ENCODE measurements around the gene JMJD4. TPM values are rescaled to one million over a fixed set of nuclear protein-coding genes. Genes with fewer than 3 reads are reported as not detected.

JMJD4 gene
- total RNA-seq, 2 experiments from 2014 or later, result 17.7 to 24.1 TPM

DNA sequence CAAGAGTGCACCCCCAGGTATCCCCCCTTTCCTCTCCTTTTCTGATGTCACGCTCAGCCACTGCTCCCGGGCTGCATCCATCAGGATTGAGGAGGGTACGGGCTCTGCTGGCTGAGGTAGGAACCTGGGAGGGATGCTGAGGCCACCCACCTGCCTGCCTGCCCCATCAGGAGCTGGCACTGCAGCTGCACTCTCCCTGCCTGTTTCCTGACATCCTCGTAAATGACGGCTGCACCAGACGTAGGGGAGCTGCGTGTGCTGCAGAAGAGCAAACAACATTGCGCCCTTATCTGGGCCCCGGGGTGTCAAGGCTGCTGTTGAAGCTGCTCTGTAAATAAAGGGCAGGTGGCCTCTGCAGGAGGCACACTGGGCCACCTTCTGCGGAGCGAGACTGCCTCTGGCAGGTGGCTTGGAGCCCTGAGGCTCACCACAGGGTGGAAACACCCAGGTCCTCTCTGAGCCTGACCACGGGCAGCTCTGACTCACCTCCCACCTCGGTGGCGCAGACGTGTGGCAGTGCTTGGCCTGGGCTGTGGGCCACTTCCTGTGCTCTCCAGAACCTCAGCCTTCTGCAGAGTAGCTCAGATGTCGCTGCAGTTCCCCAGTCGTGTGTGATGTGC, 31.0 kb upstream of the JMJD4 start:
- peak overlapping the region; percentile 30 for H3K4me3 Mint-ChIP-seq
- H3K27ac Mint-ChIP-seq, result peak overlapping the region; percentile 89
- DNase-seq (peak; percentile 97), ATAC-seq (peak; percentile 73)
- peaks cover 80% of the 10 kb centered on the region for H3K4me1 Mint-ChIP-seq
- H3K9me3 Mint-ChIP-seq (ENCODE audit: low read depth), result no peaks in the 10 kb centered on the region
- peaks cover 47% of the 10 kb centered on the region for H3K36me3 Mint-ChIP-seq
- CTCF ChIA-PET, result interaction anchor here (0.7 to 5.2 kb wide), 14 partner anchors 8 to 233 kb away, joined by 3 to 59 read pairs (median 5); partner anchors contain the start of gene WNT9A
- no peaks in the 10 kb centered on the region for H3K27me3 Mint-ChIP-seq

DNA sequence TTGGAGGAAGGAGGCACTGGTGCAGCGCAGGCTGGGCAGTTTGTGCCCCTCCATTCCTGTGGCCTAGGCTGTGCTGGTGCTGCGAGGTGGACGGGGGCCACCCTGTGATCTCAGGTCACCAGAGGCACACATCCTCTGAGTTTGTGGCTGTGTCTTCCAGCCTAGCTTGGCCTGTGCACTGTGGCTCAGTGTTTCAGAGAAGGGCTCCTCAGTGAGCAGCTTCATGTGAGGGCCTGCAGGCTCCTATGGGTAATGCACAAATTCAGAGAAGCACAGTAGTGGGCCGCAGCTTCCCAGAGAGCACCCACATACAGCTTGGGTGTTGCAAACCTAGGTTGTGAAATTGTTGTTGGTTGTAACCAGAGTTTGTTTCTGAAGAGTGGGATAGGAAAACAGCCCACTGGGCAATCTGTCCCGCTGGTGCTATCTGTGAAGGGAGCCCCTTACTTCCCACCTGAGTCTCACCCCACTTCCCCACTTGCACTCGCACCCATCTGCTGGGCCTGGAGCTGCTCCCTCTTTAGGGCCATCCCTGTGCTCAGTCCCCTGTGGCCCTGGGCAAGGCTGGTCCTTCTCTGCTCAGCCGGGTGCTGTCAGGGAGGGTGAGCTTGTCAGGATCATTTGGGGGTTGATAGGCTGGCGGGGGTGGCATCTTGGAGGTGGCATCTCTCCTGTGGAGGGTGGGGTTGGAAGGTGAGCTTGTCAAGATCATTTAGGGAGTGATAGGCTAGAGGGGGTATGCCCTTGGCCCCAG, 30.3 kb upstream of the JMJD4 start:
- CTCF ChIA-PET, result interaction anchor here (0.9 to 5.2 kb wide), 13 partner anchors 9 to 234 kb away, joined by 3 to 59 read pairs (median 5); partner anchors contain the start of gene WNT9A
- Mint-ChIP-seq H3K27ac (peak overlapping the region; percentile 89), H3K36me3 (peaks cover 50% of the 10 kb centered on the region), H3K4me1 (peaks cover 85% of the 10 kb centered on the region), H3K4me3 (peak overlapping the region; percentile 30), H3K27me3 (no peaks in the 10 kb centered on the region), H3K9me3 (ENCODE audit: low read depth) (no peaks in the 10 kb centered on the region)
- ATAC-seq (peak; percentile 35), DNase-seq (peak; percentile 78)

DNA sequence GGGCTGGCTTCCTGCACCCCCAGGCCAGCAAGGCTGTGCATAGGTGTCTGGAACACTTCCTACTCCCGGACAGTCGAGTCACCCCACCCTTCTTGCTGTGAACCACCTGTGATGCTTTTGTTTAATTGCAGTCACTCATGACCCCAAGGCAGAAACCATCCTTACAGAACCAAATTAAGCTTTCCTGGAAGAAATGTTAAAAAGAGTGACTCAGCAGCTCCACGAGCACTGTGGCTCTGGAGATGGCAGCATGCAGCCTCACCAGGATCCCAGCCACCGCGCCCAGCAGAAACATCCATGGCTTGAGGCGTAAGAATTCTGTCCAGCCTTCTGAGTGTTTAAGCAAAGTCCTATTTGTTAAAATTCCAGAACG, 28.9 kb upstream of the JMJD4 start:
- Mint-ChIP-seq H3K4me3 (no peak overlapping the region), H3K27ac (peak overlapping the region; percentile 69), H3K9me3 (ENCODE audit: low read depth) (no peaks in the 10 kb centered on the region), H3K36me3 (peaks cover 59% of the 10 kb centered on the region), H3K4me1 (peaks cover 96% of the 10 kb centered on the region), H3K27me3 (no peaks in the 10 kb centered on the region)
- no peak for ATAC-seq
- DNase-seq, result no peak
- CTCF ChIA-PET, result interaction anchor here (1.0 to 5.2 kb wide), 6 partner anchors 10 to 323 kb away, joined by 3 to 59 read pairs (median 10); partner anchors contain the start of gene WNT9A

DNA sequence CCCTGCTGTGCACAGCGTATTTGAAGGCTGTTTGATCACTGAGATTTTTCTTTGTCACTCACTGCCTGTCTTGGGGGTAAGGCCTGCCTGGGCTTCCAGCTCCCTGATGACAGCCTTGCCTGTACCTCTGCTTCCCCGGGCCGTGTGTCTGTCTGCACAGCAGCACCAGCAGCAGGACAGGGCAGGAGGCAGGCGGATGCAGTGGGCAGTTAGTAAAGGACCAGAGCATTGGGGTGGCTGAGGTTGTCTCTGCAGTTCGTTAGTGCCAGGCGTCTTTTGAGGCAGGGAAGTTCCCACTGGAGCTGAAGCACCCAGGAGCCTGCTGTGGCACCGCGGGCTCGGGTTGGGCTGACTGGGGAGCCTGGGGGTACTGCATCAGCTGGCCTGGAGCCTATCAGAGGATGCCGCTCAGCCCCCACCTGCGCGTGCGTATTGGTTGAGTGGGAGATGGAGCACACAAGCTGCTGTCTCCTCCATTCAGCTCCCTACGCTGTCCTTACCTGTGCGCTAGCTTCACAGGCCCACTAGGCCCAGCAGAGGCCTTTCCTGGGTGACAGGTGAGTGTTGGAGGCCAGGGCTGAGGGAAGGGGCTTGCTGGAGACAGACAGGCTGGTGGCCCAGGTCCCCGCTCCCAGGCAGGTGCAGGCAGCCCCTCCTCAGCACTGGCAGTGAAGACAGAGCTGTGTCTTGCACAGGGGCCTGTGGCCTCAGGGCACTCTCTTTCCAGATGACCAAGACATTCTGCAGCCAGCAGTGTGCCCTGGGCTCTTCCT, 28.3 kb upstream of the JMJD4 start:
- Mint-ChIP-seq H3K4me3 (peak overlapping the region; percentile 31), H3K36me3 (peaks cover 59% of the 10 kb centered on the region), H3K9me3 (ENCODE audit: low read depth) (no peaks in the 10 kb centered on the region), H3K27ac (peak overlapping the region; percentile 84), H3K4me1 (peaks cover 96% of the 10 kb centered on the region), H3K27me3 (no peaks in the 10 kb centered on the region)
- CTCF ChIA-PET, result interaction anchor here (0.9 to 5.2 kb wide), 12 partner anchors 10 to 221 kb away, joined by 3 to 59 read pairs (median 9); partner anchors contain the start of gene WNT9A
- DNase-seq (no peak), ATAC-seq (no peak)

DNA sequence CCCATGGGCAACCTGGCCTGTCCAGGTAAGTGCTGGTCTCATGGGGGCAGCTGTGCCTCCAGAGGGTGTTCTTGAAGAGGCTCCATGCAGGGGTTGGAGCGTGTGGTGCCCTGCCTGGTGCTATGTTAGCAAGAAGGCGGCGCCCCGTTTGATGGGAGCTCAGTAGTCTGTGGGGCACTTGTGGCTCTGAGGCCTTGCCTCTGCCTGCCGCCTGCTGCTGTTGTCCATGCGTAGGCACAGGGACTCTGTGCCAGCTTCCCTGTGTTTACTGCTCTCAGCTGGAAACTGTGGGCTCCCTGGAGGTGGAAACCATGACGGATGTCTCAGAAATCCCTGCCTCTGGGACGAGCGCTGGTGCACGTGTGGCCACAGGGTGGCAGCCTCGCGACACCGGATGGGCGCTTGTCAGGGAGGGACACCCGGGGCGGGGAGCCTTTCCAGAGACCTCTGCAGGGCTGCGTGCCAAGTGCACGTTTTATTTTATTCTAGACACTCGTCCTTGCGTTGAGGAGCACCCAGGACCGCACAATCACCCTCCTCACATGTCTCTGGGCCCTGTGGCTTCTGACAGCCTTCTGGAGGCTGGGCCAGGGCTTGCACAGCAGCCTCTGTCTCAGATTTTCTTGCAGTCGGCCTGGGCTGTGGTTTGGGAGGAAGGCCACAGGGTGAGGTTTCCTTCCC, 27.3 kb upstream of the JMJD4 start:
- Mint-ChIP-seq H3K27ac (peak overlapping the region; percentile 84), H3K27me3 (no peaks in the 10 kb centered on the region), H3K36me3 (peaks cover 58% of the 10 kb centered on the region), H3K9me3 (ENCODE audit: low read depth) (no peaks in the 10 kb centered on the region), H3K4me3 (peak overlapping the region; percentile 24), H3K4me1 (peaks cover 96% of the 10 kb centered on the region)
- CTCF ChIA-PET, result interaction anchor here (0.8 to 5.2 kb wide), 16 partner anchors 9 to 220 kb away, joined by 3 to 59 read pairs (median 7); partner anchors contain the start of gene WNT9A
- peak; percentile 97 for DNase-seq
- peak; percentile 64 for ATAC-seq

DNA sequence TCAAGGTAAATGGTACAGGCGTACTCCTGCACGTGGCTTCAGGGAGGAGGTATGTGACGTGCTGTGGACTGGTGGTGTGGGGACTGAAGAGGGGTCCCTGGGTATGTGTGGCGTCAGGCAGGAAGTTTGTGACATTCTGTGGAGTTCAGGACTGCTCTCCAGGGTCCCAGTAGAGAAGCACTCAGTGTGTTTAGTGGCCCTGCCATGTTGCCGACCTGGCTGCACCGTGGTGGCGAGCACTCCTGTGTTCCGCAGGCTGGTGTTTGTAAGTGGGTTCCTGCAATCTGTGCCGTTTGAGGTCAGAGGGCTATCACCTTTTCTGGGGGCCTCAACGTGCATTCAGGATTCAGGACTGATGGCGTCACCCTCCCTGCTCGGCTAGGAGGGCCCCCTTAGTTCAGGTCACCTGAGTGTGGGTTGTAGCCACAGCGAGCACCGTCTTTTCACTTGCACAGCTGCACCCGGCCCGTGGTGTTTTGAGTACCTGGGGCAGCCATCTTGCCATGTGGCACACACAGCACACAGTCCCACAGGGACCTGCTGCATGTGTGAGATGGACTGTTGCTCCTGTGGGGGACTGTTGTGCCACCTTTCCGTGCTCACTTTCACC, 26.6 kb upstream of the JMJD4 start:
- H3K27ac Mint-ChIP-seq, result peak overlapping the region; percentile 84
- no peak for ATAC-seq
- no peaks in the 10 kb centered on the region for H3K27me3 Mint-ChIP-seq
- peaks cover 93% of the 10 kb centered on the region for H3K4me1 Mint-ChIP-seq
- peaks cover 56% of the 10 kb centered on the region for H3K36me3 Mint-ChIP-seq
- no peak for DNase-seq
- CTCF ChIA-PET, result interaction anchor here (0.8 to 5.2 kb wide), 13 partner anchors 8 to 194 kb away, joined by 3 to 59 read pairs (median 8); partner anchors contain the start of gene WNT9A
- H3K4me3 Mint-ChIP-seq, result no peak overlapping the region
- H3K9me3 Mint-ChIP-seq (ENCODE audit: low read depth), result no peaks in the 10 kb centered on the region

DNA sequence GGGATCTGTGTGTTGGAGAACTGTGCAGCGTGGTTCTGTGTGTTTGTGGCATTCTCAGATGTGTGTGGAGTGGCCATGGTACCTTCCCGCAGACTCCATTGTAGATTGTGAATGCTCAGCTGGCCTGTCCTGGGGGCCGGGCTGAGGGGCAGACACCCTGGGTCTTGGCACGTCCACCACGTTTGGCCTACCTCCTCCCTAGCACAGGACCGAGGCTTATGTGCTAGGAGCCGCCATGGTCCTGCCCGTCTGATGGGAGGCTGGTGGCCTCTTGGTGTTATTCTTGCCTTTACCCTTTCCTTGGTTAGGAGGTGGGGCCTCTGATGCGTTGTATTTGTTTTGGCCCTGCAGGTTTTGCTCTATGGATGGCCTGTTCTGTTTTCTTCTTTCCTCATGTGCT, 25.3 kb upstream of the JMJD4 start:
- DNase-seq (no peak), ATAC-seq (no peak)
- no peak overlapping the region for H3K27ac Mint-ChIP-seq
- CTCF ChIA-PET, result interaction anchor here (0.6 to 1.3 kb wide), 4 partner anchors 14 to 30 kb away, joined by 3 to 4 read pairs (median 4); partner anchors contain the start of genes JMJD4 and SNAP47
- no peaks in the 10 kb centered on the region for H3K9me3 Mint-ChIP-seq (ENCODE audit: low read depth)
- peaks cover 80% of the 10 kb centered on the region for H3K4me1 Mint-ChIP-seq
- H3K27me3 Mint-ChIP-seq, result no peaks in the 10 kb centered on the region
- H3K36me3 Mint-ChIP-seq, result peaks cover 61% of the 10 kb centered on the region
- no peak overlapping the region for H3K4me3 Mint-ChIP-seq

DNA sequence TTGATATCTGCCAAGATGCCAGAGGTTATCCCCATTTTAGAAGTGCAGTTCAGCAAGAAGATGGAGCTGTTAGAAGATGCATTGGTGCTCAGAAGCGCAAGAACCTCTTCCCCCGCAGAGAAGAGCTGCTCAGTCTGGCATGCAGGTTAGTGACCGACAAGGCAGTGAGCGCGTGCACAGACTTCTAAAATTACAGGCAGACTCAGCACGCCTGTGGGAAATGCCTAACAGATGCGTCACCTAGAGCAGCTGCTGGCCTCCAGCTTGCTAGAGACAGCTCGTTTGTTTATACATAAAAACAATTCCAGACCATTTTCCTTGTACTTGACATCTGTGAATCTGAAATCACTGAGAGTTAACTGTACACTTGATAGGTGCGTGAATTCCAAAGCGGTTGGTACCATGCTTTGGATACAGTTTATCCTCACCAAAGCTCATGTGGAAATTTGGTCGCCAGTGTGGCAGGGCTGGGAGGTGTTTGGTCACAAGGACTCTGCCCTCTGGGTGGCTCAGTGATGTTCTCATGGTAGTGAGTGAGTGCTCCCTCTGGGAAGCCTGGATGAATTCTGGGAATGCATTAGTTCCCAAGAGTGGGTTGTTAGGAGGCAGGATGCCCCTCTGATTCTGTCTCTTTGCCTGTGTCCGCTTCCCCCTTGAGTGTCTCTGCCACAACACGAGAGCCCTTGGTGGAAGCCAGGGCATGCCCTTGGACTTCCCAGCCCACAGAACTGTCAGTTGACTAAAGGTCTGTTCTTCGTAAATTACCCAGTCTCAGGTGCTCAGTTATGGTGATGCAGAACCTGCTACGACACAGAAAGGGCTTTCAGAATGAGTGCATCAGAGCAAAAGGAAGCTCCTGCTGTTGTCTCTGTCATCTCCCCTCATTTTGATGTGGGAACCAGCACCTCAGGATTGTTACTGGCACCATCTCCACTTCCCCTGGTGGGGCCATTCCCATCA, 24.5 kb upstream of the JMJD4 start:
- Mint-ChIP-seq H3K36me3 (peaks cover 59% of the 10 kb centered on the region), H3K27ac (no peak overlapping the region), H3K4me1 (peaks cover 72% of the 10 kb centered on the region), H3K9me3 (ENCODE audit: low read depth) (no peaks in the 10 kb centered on the region), H3K27me3 (no peaks in the 10 kb centered on the region), H3K4me3 (no peak overlapping the region)
- no peak for ATAC-seq
- no peak for DNase-seq
- CTCF ChIA-PET, result interaction anchor here (1.1 to 1.4 kb wide), 4 partner anchors 14 to 188 kb away, joined by 3 to 4 read pairs (median 4); no protein-coding TSS in a partner anchor

DNA sequence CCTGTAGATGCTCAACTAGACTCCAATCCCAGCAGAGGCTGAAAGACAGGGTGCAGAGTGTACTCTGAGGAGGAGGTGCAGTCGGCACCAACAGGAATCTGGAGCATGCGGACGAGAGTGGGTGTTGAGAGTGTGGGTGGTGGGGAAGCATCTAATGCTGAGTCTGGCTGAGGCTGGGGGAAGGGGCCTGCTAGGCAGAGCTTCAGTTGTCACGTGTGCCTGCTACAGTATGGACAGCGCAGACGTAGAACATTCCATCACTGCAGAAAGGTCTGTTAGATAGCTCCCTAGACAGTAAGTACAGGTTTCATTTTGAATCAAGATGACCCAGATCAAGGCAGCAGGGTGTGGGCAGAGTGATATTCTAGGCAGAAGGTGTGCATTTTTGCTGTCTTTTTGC, 23.3 kb upstream of the JMJD4 start:
- no peak overlapping the region for H3K4me3 Mint-ChIP-seq
- H3K27ac Mint-ChIP-seq, result peak overlapping the region; percentile 6
- H3K9me3 Mint-ChIP-seq (ENCODE audit: low read depth), result no peaks in the 10 kb centered on the region
- peak; percentile 52 for DNase-seq
- H3K27me3 Mint-ChIP-seq, result no peaks in the 10 kb centered on the region
- CTCF ChIA-PET, result interaction anchor here (1.2 to 1.6 kb wide), 2 partner anchors 195 to 218 kb away, joined by 3 to 4 read pairs; no protein-coding TSS in a partner anchor
- peaks cover 63% of the 10 kb centered on the region for H3K4me1 Mint-ChIP-seq
- peaks cover 55% of the 10 kb centered on the region for H3K36me3 Mint-ChIP-seq
- ATAC-seq, result no peak

DNA sequence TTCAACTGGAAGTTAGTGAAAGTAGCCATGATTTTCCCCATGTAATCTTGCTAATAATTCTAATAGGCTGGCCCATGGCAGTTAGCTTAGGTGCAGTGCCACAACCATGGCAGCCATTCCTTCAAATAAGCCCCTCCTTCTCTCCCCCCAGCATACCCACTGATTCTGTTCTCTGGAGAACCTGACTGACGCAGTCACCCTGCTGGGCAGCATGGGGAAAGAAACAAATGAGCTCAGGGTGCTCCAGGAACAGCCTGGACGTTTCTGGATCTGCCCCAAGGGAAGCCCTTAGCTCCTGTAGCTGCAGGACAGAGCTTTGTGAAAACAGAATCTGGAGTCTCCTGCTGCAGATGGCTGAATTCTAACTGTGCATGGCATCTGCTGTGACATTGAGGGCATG, 22.7 kb upstream of the JMJD4 start:
- no peaks in the 10 kb centered on the region for H3K27me3 Mint-ChIP-seq
- CTCF ChIA-PET, result interaction anchor here (1.2 to 1.6 kb wide), 2 partner anchors 196 to 217 kb away, joined by 3 to 4 read pairs; no protein-coding TSS in a partner anchor
- H3K36me3 Mint-ChIP-seq, result peaks cover 55% of the 10 kb centered on the region
- peaks cover 57% of the 10 kb centered on the region for H3K4me1 Mint-ChIP-seq
- DNase-seq (no peak), ATAC-seq (no peak)
- no peak overlapping the region for H3K27ac Mint-ChIP-seq
- no peak overlapping the region for H3K4me3 Mint-ChIP-seq
- H3K9me3 Mint-ChIP-seq (ENCODE audit: low read depth), result no peaks in the 10 kb centered on the region

DNA sequence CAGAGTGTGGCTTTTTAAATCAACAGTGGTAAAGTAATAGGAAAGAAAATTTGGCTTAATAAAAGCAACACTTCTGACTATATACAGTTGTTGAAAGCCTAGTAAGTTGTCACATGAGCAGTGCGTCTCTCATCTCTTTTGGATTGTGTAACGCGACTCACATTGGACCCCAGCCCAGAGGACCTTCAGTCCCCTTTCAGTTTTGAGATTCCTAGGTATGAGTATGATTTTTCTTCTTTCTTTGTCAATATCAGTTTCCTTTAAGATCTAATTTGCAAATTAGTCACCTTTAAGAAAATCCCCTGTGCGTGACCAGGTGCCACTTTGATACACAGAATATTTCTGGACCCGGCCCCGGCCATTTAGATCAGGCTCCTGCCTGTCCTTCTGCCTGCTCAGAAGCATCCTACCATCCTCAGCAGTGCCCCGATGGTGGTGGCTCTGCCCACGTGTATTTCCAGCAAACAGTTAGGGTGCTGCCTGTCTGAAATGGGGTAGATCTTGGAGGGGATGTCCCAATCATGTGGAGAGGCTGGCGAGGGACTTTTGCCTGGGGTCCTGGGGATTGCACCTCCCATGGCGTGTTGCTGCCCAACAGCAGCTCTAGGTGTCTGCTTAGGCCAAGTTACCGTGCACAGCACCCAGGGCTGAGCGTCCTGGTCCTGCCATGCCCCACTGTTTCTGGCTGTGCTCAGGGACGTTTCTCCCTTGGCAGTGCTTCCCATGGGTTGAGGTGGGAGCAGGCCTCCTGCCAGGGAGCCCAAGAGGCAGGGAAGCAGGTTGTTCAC, 21.3 kb upstream of the JMJD4 start:
- peaks cover 56% of the 10 kb centered on the region for H3K36me3 Mint-ChIP-seq

More for the DNA sequence above, 21.3 kb upstream of the JMJD4 start:
- DNase-seq (no peak), ATAC-seq (no peak)
- Mint-ChIP-seq H3K4me3 (no peak overlapping the region), H3K27ac (no peak overlapping the region), H3K27me3 (no peaks in the 10 kb centered on the region), H3K4me1 (peaks cover 50% of the 10 kb centered on the region), H3K9me3 (ENCODE audit: low read depth) (no peaks in the 10 kb centered on the region)
- CTCF ChIA-PET, result no interaction called here

Data from activated CD8-positive, alpha-beta memory T cell treated with anti-CD3 and anti-CD28 coated beads, Interleukin-2, amount 10 ng/mL, durations not matched to agents 7 days and 5 days (primary cell).